WTC11 (cell line): ENCODE data around the gene SLC22A13. TPM values are rescaled to one million over a fixed set of nuclear protein-coding genes. Genes with fewer than 3 reads are reported as not detected.

Source experiments
- ATAC-seq: fragments of 200-7000 bp; cut with Tn5 transposase; 2 replicates; pipeline ENCODE4 v1.10.0; 2021; ENCODE audit warnings: mild to moderate bottlenecking, moderate library complexity
- CTCF ChIA-PET: fragments of 300-600 bp; sonication (Branson Sonifier 250); formaldehyde crosslinking; loops from one replicate; lab custom pipeline; 2021; ENCODE audit warnings: antibody characterized with exemption; lab: Charles Lee
- POLR2A ChIA-PET: fragments of 350-600 bp; sonication (Branson Sonifier 250); formaldehyde crosslinking; loops from one replicate; lab custom pipeline; 2021; ENCODE audit warnings: antibody characterized with exemption; lab: Charles Lee
- DNase-seq: peaks from one replicate; pipeline ENCODE4 v3.0.0; 2021; ENCODE audit warnings: low spot score
- H3K27ac Mint-ChIP-seq: 2 replicates; pipeline ENCODE4 v1.8.0; 2021; ENCODE audit warnings: mixed read lengths
- H3K27me3 Mint-ChIP-seq: 2 replicates; pipeline ENCODE4 v1.8.0; 2021; ENCODE audit warnings: low read depth, mild to moderate bottlenecking, moderate library complexity, mixed read lengths
- H3K36me3 Mint-ChIP-seq: 2 replicates; pipeline ENCODE4 v1.8.0; 2021; ENCODE audit warnings: mixed read lengths
- H3K4me1 Mint-ChIP-seq: 2 replicates; pipeline ENCODE4 v1.8.0; 2022; ENCODE audit warnings: mixed read lengths
- H3K4me3 Mint-ChIP-seq: 2 replicates; pipeline ENCODE4 v1.8.0; 2021; ENCODE audit warnings: mild to moderate bottlenecking, moderate library complexity, mixed read lengths
- H3K9me3 Mint-ChIP-seq: 2 replicates; pipeline ENCODE4 v1.8.0; 2021; ENCODE audit warnings: mixed read lengths
- ATF1 ChIP-seq: sonication (generic); formaldehyde crosslinking; IDR thresholded peaks from 2 replicates; pipeline ENCODE4 v1.8.1; 2023; ENCODE audit warnings: mild to moderate bottlenecking, moderate library complexity, missing genetic modification reagents
- CREB1 ChIP-seq: sonication (generic); formaldehyde crosslinking; IDR thresholded peaks from 2 replicates; pipeline ENCODE4 v1.8.0; 2023; ENCODE audit warnings: mild to moderate bottlenecking, missing genetic modification reagents
- ELF4 ChIP-seq: sonication (generic); formaldehyde crosslinking; IDR thresholded peaks from 2 replicates; pipeline ENCODE4 v1.8.1; 2022; ENCODE audit warnings: low read depth, mild to moderate bottlenecking, moderate library complexity, missing genetic modification reagents
- GABPB1 ChIP-seq: sonication (generic); formaldehyde crosslinking; IDR thresholded peaks from 2 replicates; pipeline ENCODE4 v1.8.1; 2023; ENCODE audit warnings: mild to moderate bottlenecking, missing genetic modification reagents
- GRHL2 ChIP-seq: fragments of 250-450 bp; sonication (Bioruptor Pico); IDR thresholded peaks from 2 replicates; pipeline ENCODE4 v1.8.0; 2022; ENCODE audit warnings: mild to moderate bottlenecking, moderate library complexity; ENCODE audit not compliant: insufficient replicate concordance, severe bottlenecking
- GTF2I ChIP-seq: fragments of 250-450 bp; sonication (Bioruptor Pico); conservative IDR thresholded peaks from 2 replicates; pipeline ENCODE4 v1.4.0; 2021; ENCODE audit warnings: mild to moderate bottlenecking
- MXD4 ChIP-seq: fragments of 250-450 bp; sonication (Bioruptor Pico); IDR thresholded peaks from 2 replicates; pipeline ENCODE4 v1.8.0; 2021; ENCODE audit warnings: mild to moderate bottlenecking, moderate library complexity, borderline replicate concordance
- NFATC4 ChIP-seq: fragments of 250-450 bp; sonication (Bioruptor Pico); IDR thresholded peaks from 2 replicates; pipeline ENCODE4 v1.9.0; 2021; ENCODE audit warnings: mild to moderate bottlenecking
- NR3C1 ChIP-seq: sonication (generic); formaldehyde crosslinking; conservative IDR thresholded peaks from 2 replicates; pipeline ENCODE4 v1.8.1; 2023; ENCODE audit warnings: low read depth, mild to moderate bottlenecking, missing genetic modification reagents
- SMAD3 ChIP-seq: sonication (generic); formaldehyde crosslinking; IDR thresholded peaks from 2 replicates; pipeline ENCODE4 v1.8.0; 2022; ENCODE audit warnings: missing genetic modification reagents, mild to moderate bottlenecking, borderline replicate concordance
- SMAD4 ChIP-seq: sonication (generic); formaldehyde crosslinking; IDR thresholded peaks from 2 replicates; pipeline ENCODE4 v1.8.0; 2022; ENCODE audit warnings: mild to moderate bottlenecking, missing genetic modification reagents
- SP1 ChIP-seq: sonication (generic); formaldehyde crosslinking; conservative IDR thresholded peaks from 2 replicates; pipeline ENCODE4 v1.8.1; 2022; ENCODE audit warnings: missing genetic modification reagents
- TEAD1 ChIP-seq: sonication (generic); formaldehyde crosslinking; IDR thresholded peaks from 2 replicates; pipeline ENCODE4 v1.8.0; 2022; ENCODE audit warnings: mild to moderate bottlenecking, missing genetic modification reagents
- ZNF121 ChIP-seq: sonication (generic); formaldehyde crosslinking; IDR thresholded peaks from 2 replicates; pipeline ENCODE4 v1.8.0; 2023; ENCODE audit warnings: missing genetic modification reagents
- ZNF219 ChIP-seq: sonication (generic); formaldehyde crosslinking; IDR thresholded peaks from 2 replicates; pipeline ENCODE4 v1.8.0; 2023; ENCODE audit warnings: missing genetic modification reagents, mild to moderate bottlenecking, borderline replicate concordance
- ZNF263 ChIP-seq: sonication (generic); formaldehyde crosslinking; IDR thresholded peaks from 2 replicates; pipeline ENCODE4 v1.8.1; 2022; ENCODE audit warnings: low read depth, mild to moderate bottlenecking, moderate library complexity, missing genetic modification reagents
- ZNF317 ChIP-seq: sonication (generic); formaldehyde crosslinking; IDR thresholded peaks from 2 replicates; pipeline ENCODE4 v1.8.1; 2023; ENCODE audit warnings: low read depth, mild to moderate bottlenecking, moderate library complexity, missing genetic modification reagents, borderline replicate concordance
- ZNF671 ChIP-seq: fragments of 250-450 bp; sonication (Bioruptor Pico); IDR thresholded peaks from 2 replicates; pipeline ENCODE4 v1.8.0; 2021; ENCODE audit warnings: mild to moderate bottlenecking
- total RNA-seq: library from RNA; stranded (reverse); gene quantifications from 3 replicates; pipeline ENCODE4 v1.2.3, GENCODE V29; 2021
- TF ChIP-seq, protein P1 (sequence below): sonication (generic); formaldehyde crosslinking; IDR thresholded peaks from 2 replicates; pipeline ENCODE4 v1.8.1; 2022; ENCODE audit warnings: mild to moderate bottlenecking, moderate library complexity, missing genetic modification reagents
- TF ChIP-seq, protein P2 (sequence below): fragments of 250-450 bp; sonication (Bioruptor Pico); IDR thresholded peaks from 2 replicates; pipeline ENCODE4 v2.1.2; 2022; ENCODE audit warnings: mild to moderate bottlenecking, moderate library complexity
- TF ChIP-seq, protein P3 (sequence below): sonication (generic); formaldehyde crosslinking; IDR thresholded peaks from 2 replicates; pipeline ENCODE4 v1.8.0; 2023; ENCODE audit warnings: mild to moderate bottlenecking, missing genetic modification reagents
- TF ChIP-seq, protein P4 (sequence below): sonication (generic); formaldehyde crosslinking; IDR thresholded peaks from 2 replicates; pipeline ENCODE4 v1.8.1; 2023; ENCODE audit warnings: mild to moderate bottlenecking, missing genetic modification reagents, moderate library complexity
- TF ChIP-seq, protein P5 (sequence below): sonication (generic); formaldehyde crosslinking; IDR thresholded peaks from 2 replicates; pipeline ENCODE4 v1.8.0; 2022; ENCODE audit warnings: mild to moderate bottlenecking, missing genetic modification reagents
- TF ChIP-seq, protein P6 (sequence below): sonication (generic); formaldehyde crosslinking; IDR thresholded peaks from 2 replicates; pipeline ENCODE4 v1.8.1; 2022; ENCODE audit warnings: mild to moderate bottlenecking, missing genetic modification reagents, moderate library complexity, borderline replicate concordance
- TF ChIP-seq, protein P7 (sequence below): sonication (generic); formaldehyde crosslinking; IDR thresholded peaks from 2 replicates; pipeline ENCODE4 v1.8.0; 2022; ENCODE audit warnings: mild to moderate bottlenecking, missing genetic modification reagents
- TF ChIP-seq, protein P8 (sequence below): fragments of 250-450 bp; sonication (Bioruptor Pico); conservative IDR thresholded peaks from 2 replicates; pipeline ENCODE4 v1.9.0; 2021; ENCODE audit warnings: mild to moderate bottlenecking

The SLC22A13 gene
- total RNA-seq, 1 experiment from 2014 or later: 0.42 TPM

DNA sequence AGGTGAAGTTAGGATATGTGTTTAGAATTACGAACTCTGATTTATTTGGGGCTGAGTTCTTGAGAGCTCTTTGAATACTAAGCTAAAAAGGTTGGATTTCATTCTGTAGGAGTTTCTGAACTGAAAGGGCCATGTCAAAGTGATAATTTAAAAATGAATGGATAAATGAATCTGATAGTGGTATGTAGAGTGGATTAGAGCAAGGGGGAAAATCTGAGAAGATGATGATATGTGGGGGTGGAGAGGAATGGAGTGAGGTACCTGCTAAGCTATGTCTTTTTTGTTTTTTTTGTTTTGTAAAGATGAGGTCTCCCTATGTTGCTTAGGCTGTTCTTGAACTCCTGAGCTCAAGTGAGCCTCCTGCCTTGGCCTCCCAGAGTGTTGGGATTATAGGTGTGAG, 44.6 kb upstream of the SLC22A13 start (continued):
- TF ChIP-seq, protein P1, sequence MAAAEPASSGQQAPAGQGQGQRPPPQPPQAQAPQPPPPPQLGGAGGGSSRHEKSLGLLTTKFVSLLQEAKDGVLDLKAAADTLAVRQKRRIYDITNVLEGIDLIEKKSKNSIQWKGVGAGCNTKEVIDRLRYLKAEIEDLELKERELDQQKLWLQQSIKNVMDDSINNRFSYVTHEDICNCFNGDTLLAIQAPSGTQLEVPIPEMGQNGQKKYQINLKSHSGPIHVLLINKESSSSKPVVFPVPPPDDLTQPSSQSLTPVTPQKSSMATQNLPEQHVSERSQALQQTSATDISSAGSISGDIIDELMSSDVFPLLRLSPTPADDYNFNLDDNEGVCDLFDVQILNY (CRISPR knock-in tag): no peak
- TF ChIP-seq, protein P2, sequence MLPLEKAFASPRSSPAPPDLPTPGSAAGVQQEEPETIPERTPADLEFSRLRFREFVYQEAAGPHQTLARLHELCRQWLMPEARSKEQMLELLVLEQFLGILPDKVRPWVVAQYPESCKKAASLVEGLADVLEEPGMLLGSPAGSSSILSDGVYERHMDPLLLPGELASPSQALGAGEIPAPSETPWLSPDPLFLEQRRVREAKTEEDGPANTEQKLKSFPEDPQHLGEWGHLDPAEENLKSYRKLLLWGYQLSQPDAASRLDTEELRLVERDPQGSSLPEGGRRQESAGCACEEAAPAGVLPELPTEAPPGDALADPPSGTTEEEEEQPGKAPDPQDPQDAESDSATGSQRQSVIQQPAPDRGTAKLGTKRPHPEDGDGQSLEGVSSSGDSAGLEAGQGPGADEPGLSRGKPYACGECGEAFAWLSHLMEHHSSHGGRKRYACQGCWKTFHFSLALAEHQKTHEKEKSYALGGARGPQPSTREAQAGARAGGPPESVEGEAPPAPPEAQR (CRISPR knock-in tag): no peak
- TF ChIP-seq, protein P3, sequence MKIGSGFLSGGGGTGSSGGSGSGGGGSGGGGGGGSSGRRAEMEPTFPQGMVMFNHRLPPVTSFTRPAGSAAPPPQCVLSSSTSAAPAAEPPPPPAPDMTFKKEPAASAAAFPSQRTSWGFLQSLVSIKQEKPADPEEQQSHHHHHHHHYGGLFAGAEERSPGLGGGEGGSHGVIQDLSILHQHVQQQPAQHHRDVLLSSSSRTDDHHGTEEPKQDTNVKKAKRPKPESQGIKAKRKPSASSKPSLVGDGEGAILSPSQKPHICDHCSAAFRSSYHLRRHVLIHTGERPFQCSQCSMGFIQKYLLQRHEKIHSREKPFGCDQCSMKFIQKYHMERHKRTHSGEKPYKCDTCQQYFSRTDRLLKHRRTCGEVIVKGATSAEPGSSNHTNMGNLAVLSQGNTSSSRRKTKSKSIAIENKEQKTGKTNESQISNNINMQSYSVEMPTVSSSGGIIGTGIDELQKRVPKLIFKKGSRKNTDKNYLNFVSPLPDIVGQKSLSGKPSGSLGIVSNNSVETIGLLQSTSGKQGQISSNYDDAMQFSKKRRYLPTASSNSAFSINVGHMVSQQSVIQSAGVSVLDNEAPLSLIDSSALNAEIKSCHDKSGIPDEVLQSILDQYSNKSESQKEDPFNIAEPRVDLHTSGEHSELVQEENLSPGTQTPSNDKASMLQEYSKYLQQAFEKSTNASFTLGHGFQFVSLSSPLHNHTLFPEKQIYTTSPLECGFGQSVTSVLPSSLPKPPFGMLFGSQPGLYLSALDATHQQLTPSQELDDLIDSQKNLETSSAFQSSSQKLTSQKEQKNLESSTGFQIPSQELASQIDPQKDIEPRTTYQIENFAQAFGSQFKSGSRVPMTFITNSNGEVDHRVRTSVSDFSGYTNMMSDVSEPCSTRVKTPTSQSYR (CRISPR knock-in tag): no peak
- TF ChIP-seq, protein P4, sequence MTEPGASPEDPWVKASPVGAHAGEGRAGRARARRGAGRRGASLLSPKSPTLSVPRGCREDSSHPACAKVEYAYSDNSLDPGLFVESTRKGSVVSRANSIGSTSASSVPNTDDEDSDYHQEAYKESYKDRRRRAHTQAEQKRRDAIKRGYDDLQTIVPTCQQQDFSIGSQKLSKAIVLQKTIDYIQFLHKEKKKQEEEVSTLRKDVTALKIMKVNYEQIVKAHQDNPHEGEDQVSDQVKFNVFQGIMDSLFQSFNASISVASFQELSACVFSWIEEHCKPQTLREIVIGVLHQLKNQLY (CRISPR knock-in tag): no peak
- no peak for TF ChIP-seq ATF1
- TF ChIP-seq TEAD1: no peak
- no peak for TF ChIP-seq ZNF219 (CRISPR knock-in tag)
- no peak for TF ChIP-seq ZNF317 (CRISPR knock-in tag)
- TF ChIP-seq, protein P5, sequence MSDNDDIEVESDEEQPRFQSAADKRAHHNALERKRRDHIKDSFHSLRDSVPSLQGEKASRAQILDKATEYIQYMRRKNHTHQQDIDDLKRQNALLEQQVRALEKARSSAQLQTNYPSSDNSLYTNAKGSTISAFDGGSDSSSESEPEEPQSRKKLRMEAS: no peak
- TF ChIP-seq, protein P6, sequence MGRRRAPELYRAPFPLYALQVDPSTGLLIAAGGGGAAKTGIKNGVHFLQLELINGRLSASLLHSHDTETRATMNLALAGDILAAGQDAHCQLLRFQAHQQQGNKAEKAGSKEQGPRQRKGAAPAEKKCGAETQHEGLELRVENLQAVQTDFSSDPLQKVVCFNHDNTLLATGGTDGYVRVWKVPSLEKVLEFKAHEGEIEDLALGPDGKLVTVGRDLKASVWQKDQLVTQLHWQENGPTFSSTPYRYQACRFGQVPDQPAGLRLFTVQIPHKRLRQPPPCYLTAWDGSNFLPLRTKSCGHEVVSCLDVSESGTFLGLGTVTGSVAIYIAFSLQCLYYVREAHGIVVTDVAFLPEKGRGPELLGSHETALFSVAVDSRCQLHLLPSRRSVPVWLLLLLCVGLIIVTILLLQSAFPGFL (CRISPR knock-in tag): no peak
- no peak for TF ChIP-seq SMAD4
- TF ChIP-seq SP1: no peak
- TF ChIP-seq GTF2I (CRISPR knock-in tag): no peak
- TF ChIP-seq MXD4 (CRISPR knock-in tag): no peak

DNA sequence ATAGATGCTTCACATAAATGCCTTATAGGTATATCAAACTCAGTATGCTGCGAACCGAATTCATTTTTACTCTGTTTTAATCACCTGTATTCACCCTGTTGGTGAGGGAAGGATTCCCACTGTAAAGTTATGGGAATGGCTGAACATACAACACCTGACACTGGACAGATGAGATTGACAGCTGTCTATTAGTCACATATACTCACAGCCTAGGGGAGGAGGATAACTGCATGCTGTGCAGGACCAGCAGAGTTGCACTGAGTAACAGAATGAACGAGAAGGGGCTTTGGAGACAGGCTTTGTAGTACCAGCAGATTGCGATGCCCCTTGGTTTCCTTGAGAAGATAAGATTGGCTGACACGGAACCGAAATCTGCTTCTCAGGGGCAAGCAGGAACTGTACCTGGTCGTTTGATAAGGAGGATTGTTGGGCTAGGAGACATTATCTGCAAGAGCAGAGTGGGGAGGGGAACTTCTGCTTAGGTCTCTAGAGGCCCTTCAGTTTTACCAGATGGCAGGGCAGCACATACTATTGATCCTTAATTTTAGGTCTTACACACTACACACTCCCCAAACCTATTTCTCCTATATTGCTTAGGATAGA, 43.5 kb upstream of the SLC22A13 start:
- Mint-ChIP-seq H3K9me3 (no peaks in the 10 kb centered on the region), H3K27ac (no peak overlapping the region), H3K27me3 (no peaks in the 10 kb centered on the region), H3K4me3 (no peak overlapping the region), H3K4me1 (no peaks in the 10 kb centered on the region), H3K36me3 (peaks cover 22% of the 10 kb centered on the region)
- ATAC-seq (no peak), DNase-seq (no peak)
- CTCF ChIA-PET: no interaction called here
- POLR2A ChIA-PET: no interaction called here
- TF ChIP-seq NFATC4 (CRISPR knock-in tag): no peak
- TF ChIP-seq, protein P7, sequence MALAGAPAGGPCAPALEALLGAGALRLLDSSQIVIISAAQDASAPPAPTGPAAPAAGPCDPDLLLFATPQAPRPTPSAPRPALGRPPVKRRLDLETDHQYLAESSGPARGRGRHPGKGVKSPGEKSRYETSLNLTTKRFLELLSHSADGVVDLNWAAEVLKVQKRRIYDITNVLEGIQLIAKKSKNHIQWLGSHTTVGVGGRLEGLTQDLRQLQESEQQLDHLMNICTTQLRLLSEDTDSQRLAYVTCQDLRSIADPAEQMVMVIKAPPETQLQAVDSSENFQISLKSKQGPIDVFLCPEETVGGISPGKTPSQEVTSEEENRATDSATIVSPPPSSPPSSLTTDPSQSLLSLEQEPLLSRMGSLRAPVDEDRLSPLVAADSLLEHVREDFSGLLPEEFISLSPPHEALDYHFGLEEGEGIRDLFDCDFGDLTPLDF (CRISPR knock-in tag): no peak
- no peak for TF ChIP-seq ZNF671 (CRISPR knock-in tag)
- no peak for TF ChIP-seq NR3C1 (CRISPR knock-in tag)
- no peak for TF ChIP-seq GABPB1 (CRISPR knock-in tag)
- TF ChIP-seq, protein P8, sequence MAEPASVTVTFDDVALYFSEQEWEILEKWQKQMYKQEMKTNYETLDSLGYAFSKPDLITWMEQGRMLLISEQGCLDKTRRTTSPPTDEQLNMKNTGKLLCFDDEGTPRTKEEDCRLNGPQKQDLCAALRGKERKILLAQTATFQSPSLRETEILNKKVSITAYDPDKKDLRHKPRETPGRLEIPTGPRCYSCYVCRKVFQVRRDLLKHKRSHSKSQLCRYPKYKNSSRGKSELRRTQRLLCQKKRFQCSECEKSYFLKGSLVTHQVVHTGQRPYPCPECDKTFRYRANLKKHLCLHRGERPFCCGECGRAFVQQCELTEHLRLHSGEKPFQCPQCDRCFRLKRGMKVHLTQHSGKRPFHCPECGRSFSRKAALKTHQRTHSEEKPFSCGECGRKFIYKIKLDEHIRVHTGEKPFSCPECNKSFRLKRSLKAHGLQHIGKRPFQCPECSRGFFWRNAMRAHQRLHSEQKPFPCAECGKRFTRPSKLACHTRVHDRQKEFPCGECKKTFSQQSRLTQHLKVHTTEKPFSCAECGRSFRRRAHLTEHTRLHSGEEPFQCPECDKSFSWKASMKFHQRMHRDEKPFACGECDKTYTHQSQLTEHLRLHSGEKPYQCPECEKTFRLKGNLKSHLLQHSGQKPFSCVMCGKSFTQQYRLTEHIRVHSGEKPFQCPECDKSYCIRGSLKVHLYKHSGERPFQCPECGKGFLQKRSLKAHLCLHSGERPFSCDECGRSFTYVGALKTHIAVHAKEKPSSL (CRISPR knock-in tag): no peak
- no peak for TF ChIP-seq SMAD3
- TF ChIP-seq ELF4: no peak
- no peak for TF ChIP-seq GRHL2
- TF ChIP-seq ZNF263 (CRISPR knock-in tag): no peak
- TF ChIP-seq ZNF121: no peak
- TF ChIP-seq, protein P6 (CRISPR knock-in tag): no peak
- no peak for TF ChIP-seq CREB1 (CRISPR knock-in tag)
- no peak for TF ChIP-seq SP1
